ENCODE results near the gene GNB1L. TPM values are rescaled to one million over a fixed set of nuclear protein-coding genes. Genes with fewer than 3 reads are reported as not detected.
A peak's percentile ranks its signal among the peaks of the same experiment; 100 is the strongest.

Gene GNB1L
- total and polyA plus RNA-seq, 9 of the 15 experiments (the other 6 are each of a cell fraction or from before 2014, with no cell fraction given), result 0.56 to 50.5 (median 10.2) TPM

DNA sequence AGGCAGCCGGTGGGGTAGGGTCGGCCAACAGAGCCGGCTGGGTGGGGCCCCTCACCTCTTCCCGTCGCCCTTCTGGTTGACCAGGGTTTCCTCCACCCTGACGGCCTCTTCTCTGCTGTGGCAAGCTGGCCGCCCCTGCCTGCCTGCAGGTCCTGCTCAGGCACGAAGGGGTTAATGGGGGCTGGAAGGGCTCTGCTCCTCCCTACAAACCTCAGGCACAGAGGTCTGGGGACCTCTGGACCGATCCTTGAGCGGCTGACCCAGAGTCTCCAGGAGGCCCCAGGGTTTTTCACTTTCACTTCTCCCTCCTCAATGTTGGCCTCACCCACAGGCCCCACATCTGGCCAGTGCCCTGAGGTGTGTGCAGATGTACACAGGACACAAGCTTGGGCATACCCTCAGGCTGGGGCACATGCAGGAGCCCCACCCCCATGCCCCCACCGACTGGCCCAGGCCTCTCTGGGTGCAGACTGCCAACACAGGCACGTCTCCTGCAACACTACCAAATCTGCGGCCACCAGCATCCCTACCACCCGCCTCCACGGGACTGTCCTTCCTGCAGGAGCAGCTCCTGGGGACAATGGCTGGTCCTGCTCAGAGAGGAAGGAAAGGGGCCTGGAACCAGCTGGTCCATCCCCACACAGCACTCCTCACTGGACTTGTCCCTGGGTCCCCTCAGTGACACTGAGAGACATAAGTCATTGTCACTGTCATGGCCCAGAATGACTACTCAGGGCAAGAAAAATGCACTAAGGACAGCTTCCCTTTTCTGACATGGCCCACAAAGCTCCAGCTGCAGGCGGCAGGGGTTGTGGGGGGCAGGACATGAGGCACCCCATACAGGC lies 97.3 kb downstream of the GNB1L start (continued):
- TF ChIP-seq, protein P1, sequence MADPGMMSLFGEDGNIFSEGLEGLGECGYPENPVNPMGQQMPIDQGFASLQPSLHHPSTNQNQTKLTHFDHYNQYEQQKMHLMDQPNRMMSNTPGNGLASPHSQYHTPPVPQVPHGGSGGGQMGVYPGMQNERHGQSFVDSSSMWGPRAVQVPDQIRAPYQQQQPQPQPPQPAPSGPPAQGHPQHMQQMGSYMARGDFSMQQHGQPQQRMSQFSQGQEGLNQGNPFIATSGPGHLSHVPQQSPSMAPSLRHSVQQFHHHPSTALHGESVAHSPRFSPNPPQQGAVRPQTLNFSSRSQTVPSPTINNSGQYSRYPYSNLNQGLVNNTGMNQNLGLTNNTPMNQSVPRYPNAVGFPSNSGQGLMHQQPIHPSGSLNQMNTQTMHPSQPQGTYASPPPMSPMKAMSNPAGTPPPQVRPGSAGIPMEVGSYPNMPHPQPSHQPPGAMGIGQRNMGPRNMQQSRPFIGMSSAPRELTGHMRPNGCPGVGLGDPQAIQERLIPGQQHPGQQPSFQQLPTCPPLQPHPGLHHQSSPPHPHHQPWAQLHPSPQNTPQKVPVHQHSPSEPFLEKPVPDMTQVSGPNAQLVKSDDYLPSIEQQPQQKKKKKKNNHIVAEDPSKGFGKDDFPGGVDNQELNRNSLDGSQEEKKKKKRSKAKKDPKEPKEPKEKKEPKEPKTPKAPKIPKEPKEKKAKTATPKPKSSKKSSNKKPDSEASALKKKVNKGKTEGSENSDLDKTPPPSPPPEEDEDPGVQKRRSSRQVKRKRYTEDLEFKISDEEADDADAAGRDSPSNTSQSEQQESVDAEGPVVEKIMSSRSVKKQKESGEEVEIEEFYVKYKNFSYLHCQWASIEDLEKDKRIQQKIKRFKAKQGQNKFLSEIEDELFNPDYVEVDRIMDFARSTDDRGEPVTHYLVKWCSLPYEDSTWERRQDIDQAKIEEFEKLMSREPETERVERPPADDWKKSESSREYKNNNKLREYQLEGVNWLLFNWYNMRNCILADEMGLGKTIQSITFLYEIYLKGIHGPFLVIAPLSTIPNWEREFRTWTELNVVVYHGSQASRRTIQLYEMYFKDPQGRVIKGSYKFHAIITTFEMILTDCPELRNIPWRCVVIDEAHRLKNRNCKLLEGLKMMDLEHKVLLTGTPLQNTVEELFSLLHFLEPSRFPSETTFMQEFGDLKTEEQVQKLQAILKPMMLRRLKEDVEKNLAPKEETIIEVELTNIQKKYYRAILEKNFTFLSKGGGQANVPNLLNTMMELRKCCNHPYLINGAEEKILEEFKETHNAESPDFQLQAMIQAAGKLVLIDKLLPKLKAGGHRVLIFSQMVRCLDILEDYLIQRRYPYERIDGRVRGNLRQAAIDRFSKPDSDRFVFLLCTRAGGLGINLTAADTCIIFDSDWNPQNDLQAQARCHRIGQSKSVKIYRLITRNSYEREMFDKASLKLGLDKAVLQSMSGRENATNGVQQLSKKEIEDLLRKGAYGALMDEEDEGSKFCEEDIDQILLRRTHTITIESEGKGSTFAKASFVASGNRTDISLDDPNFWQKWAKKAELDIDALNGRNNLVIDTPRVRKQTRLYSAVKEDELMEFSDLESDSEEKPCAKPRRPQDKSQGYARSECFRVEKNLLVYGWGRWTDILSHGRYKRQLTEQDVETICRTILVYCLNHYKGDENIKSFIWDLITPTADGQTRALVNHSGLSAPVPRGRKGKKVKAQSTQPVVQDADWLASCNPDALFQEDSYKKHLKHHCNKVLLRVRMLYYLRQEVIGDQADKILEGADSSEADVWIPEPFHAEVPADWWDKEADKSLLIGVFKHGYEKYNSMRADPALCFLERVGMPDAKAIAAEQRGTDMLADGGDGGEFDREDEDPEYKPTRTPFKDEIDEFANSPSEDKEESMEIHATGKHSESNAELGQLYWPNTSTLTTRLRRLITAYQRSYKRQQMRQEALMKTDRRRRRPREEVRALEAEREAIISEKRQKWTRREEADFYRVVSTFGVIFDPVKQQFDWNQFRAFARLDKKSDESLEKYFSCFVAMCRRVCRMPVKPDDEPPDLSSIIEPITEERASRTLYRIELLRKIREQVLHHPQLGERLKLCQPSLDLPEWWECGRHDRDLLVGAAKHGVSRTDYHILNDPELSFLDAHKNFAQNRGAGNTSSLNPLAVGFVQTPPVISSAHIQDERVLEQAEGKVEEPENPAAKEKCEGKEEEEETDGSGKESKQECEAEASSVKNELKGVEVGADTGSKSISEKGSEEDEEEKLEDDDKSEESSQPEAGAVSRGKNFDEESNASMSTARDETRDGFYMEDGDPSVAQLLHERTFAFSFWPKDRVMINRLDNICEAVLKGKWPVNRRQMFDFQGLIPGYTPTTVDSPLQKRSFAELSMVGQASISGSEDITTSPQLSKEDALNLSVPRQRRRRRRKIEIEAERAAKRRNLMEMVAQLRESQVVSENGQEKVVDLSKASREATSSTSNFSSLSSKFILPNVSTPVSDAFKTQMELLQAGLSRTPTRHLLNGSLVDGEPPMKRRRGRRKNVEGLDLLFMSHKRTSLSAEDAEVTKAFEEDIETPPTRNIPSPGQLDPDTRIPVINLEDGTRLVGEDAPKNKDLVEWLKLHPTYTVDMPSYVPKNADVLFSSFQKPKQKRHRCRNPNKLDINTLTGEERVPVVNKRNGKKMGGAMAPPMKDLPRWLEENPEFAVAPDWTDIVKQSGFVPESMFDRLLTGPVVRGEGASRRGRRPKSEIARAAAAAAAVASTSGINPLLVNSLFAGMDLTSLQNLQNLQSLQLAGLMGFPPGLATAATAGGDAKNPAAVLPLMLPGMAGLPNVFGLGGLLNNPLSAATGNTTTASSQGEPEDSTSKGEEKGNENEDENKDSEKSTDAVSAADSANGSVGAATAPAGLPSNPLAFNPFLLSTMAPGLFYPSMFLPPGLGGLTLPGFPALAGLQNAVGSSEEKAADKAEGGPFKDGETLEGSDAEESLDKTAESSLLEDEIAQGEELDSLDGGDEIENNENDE (IDR thresholded peaks at IDR 0.05; ENCODE audit: low read depth, low read length), result no peak
- TF ChIP-seq CBX3 (IDR thresholded peaks at IDR 0.05; ENCODE audit: borderline replicate concordance in 1 of 2, low read length in 2 of 2) (no peak), THRB (CRISPR knock-in tag; conservative IDR thresholded peaks at IDR 0.05) (no peak), NCOA6 (IDR thresholded peaks at IDR 0.05) (no peak), CXXC5 (CRISPR knock-in tag; IDR thresholded peaks at IDR 0.05) (no peak), CC2D1A (IDR thresholded peaks at IDR 0.05) (no peak), MTA1 (IDR thresholded peaks at IDR 0.05; ENCODE audit: borderline replicate concordance) (0 out of 2 replicates have a peak, but pooled peaks have one; percentile 34), E2F1 (CRISPR knock-in tag; IDR thresholded peaks at IDR 0.05) (no peak), ZBTB5 (IDR thresholded peaks at IDR 0.05) (no peak; the same call in 1 of the 2 replicates)
